ENCODE measurements around the gene TMC6.

Gene TMC6

GRCh38 chr17:78126895-78127238 lies 1.7 kb downstream of the TMC6 start:
- Histone ChIP-seq H3K36me3 (ENCODE audit: insufficient read depth, low read length) (no peaks in the 10 kb centered on the region), H3K9me3 (ENCODE audit: low read length) (no peaks in the 10 kb centered on the region), H3K27me3 (ENCODE audit: insufficient read depth, low read length) (peaks cover 20% of the 10 kb centered on the region), H3K4me1 (ENCODE audit: insufficient read depth, low read length) (peaks cover 11% of the 10 kb centered on the region), H2AFZ (ENCODE audit: low read depth, low read length) (no peak overlapping the region), H3K4me3 (ENCODE audit: low read length) (no peak overlapping the region)

- H3K27me3 ChIP-seq (ENCODE audit: insufficient read depth, low read length): peaks cover 19% of the 10 kb centered on the region
- no peak overlapping the region for H3K4me3 ChIP-seq (ENCODE audit: low read length)
- H3K4me1 ChIP-seq (ENCODE audit: insufficient read depth, low read length): peaks cover 11% of the 10 kb centered on the region
These were observed 2.3 kb downstream of the TMC6 start for GRCh38 chr17:78125976-78126894.

GRCh38 chr17:78125138-78125913 lies 3.2 kb downstream of the TMC6 start:
- Histone ChIP-seq H3K4me3 (ENCODE audit: low read length) (no peak overlapping the region), H3K27me3 (ENCODE audit: insufficient read depth, low read length) (peaks cover 10% of the 10 kb centered on the region), H3K9me3 (ENCODE audit: low read length) (no peaks in the 10 kb centered on the region), H3K4me1 (ENCODE audit: insufficient read depth, low read length) (peaks cover 11% of the 10 kb centered on the region), H3K36me3 (ENCODE audit: insufficient read depth, low read length) (no peaks in the 10 kb centered on the region), H2AFZ (ENCODE audit: low read depth, low read length) (no peak overlapping the region)

More at GRCh38 chr17:78125976-78126894, 2.3 kb downstream of the TMC6 start:
- Histone ChIP-seq H2AFZ (ENCODE audit: low read depth, low read length) (no peak overlapping the region), H3K9me3 (ENCODE audit: low read length) (no peaks in the 10 kb centered on the region), H3K36me3 (ENCODE audit: insufficient read depth, low read length) (no peaks in the 10 kb centered on the region)

- Histone ChIP-seq H3K36me3 (ENCODE audit: insufficient read depth, low read length) (no peaks in the 10 kb centered on the region), H3K9me3 (ENCODE audit: low read length) (no peaks in the 10 kb centered on the region), H3K4me1 (ENCODE audit: insufficient read depth, low read length) (peaks cover 11% of the 10 kb centered on the region), H2AFZ (ENCODE audit: low read depth, low read length) (no peak overlapping the region), H3K27me3 (ENCODE audit: insufficient read depth, low read length) (peaks cover 5% of the 10 kb centered on the region), H3K4me3 (ENCODE audit: low read length) (no peak overlapping the region)
These were observed 3.8 kb downstream of the TMC6 start for GRCh38 chr17:78124836-78125137.

GRCh38 chr17:78124081-78124835 lies 4.3 kb downstream of the TMC6 start:
- Histone ChIP-seq H3K4me1 (ENCODE audit: insufficient read depth, low read length) (peaks cover 11% of the 10 kb centered on the region), H2AFZ (ENCODE audit: low read depth, low read length) (no peak overlapping the region), H3K9me3 (ENCODE audit: low read length) (no peaks in the 10 kb centered on the region)

GRCh38 chr17:78123258-78123929 lies 5.2 kb downstream of the TMC6 start:
- Histone ChIP-seq H2AFZ (ENCODE audit: low read depth, low read length) (no peak overlapping the region), H3K4me1 (ENCODE audit: insufficient read depth, low read length) (peaks cover 9% of the 10 kb centered on the region), H3K36me3 (ENCODE audit: insufficient read depth, low read length) (no peaks in the 10 kb centered on the region), H3K4me3 (ENCODE audit: low read length) (no peak overlapping the region), H3K9me3 (ENCODE audit: low read length) (no peaks in the 10 kb centered on the region), H3K27me3 (ENCODE audit: insufficient read depth, low read length) (no peaks in the 10 kb centered on the region)

More at GRCh38 chr17:78124081-78124835, 4.3 kb downstream of the TMC6 start:
- Histone ChIP-seq H3K4me3 (ENCODE audit: low read length) (no peak overlapping the region), H3K27me3 (ENCODE audit: insufficient read depth, low read length) (peaks cover under 1% of the 10 kb centered on the region), H3K36me3 (ENCODE audit: insufficient read depth, low read length) (no peaks in the 10 kb centered on the region)

- Histone ChIP-seq H3K4me1 (ENCODE audit: insufficient read depth, low read length) (peaks cover 9% of the 10 kb centered on the region), H2AFZ (ENCODE audit: low read depth, low read length) (no peak overlapping the region), H3K4me3 (ENCODE audit: low read length) (no peak overlapping the region), H3K27me3 (ENCODE audit: insufficient read depth, low read length) (no peaks in the 10 kb centered on the region), H3K36me3 (ENCODE audit: insufficient read depth, low read length) (no peaks in the 10 kb centered on the region), H3K9me3 (ENCODE audit: low read length) (no peaks in the 10 kb centered on the region)
These were observed 5.7 kb downstream of the TMC6 start for GRCh38 chr17:78122931-78123249.

- H2AFZ ChIP-seq (ENCODE audit: low read depth, low read length): no peak overlapping the region
- H3K9me3 ChIP-seq (ENCODE audit: low read length): no peaks in the 10 kb centered on the region
- H3K4me1 ChIP-seq (ENCODE audit: insufficient read depth, low read length): peaks cover 4% of the 10 kb centered on the region
- H3K4me3 ChIP-seq (ENCODE audit: low read length): no peak overlapping the region
- H3K27me3 ChIP-seq (ENCODE audit: insufficient read depth, low read length): no peaks in the 10 kb centered on the region
- H3K36me3 ChIP-seq (ENCODE audit: insufficient read depth, low read length): no peaks in the 10 kb centered on the region
These were observed 6.2 kb downstream of the TMC6 start for GRCh38 chr17:78122216-78122930.

GRCh38 chr17:78121801-78122215 lies 6.7 kb downstream of the TMC6 start:
- no peak overlapping the region for H2AFZ ChIP-seq (ENCODE audit: low read depth, low read length)
- H3K4me1 ChIP-seq (ENCODE audit: insufficient read depth, low read length): no peaks in the 10 kb centered on the region
- H3K36me3 ChIP-seq (ENCODE audit: insufficient read depth, low read length): no peaks in the 10 kb centered on the region
- no peaks in the 10 kb centered on the region for H3K9me3 ChIP-seq (ENCODE audit: low read length)
- H3K4me3 ChIP-seq (ENCODE audit: low read length): no peak overlapping the region
- no peaks in the 10 kb centered on the region for H3K27me3 ChIP-seq (ENCODE audit: insufficient read depth, low read length)

- H2AFZ ChIP-seq (ENCODE audit: low read depth, low read length): no peak overlapping the region
- H3K4me3 ChIP-seq (ENCODE audit: low read length): no peak overlapping the region
- H3K27me3 ChIP-seq (ENCODE audit: insufficient read depth, low read length): no peaks in the 10 kb centered on the region
- no peaks in the 10 kb centered on the region for H3K9me3 ChIP-seq (ENCODE audit: low read length)
- no peaks in the 10 kb centered on the region for H3K4me1 ChIP-seq (ENCODE audit: insufficient read depth, low read length)
- no peaks in the 10 kb centered on the region for H3K36me3 ChIP-seq (ENCODE audit: insufficient read depth, low read length)
These were observed 7.4 kb downstream of the TMC6 start for GRCh38 chr17:78120971-78121800.

- Histone ChIP-seq H2AFZ (ENCODE audit: low read depth, low read length) (no peak overlapping the region), H3K27me3 (ENCODE audit: insufficient read depth, low read length) (no peaks in the 10 kb centered on the region), H3K9me3 (ENCODE audit: low read length) (no peaks in the 10 kb centered on the region), H3K36me3 (ENCODE audit: insufficient read depth, low read length) (no peaks in the 10 kb centered on the region), H3K4me3 (ENCODE audit: low read length) (no peak overlapping the region), H3K4me1 (ENCODE audit: insufficient read depth, low read length) (no peaks in the 10 kb centered on the region)
These were observed 8.0 kb downstream of the TMC6 start for GRCh38 chr17:78120537-78120936.

Data from neuron (in vitro differentiated cells).